OCI-LY7 (cell line): ENCODE results near the gene PRSS50. TPM values are rescaled to one million over a fixed set of nuclear protein-coding genes. Genes with fewer than 3 reads are reported as not detected.

Source experiments
- BruUV-seq: library from RNA; stranded (reverse); fragments of 400-500 nt; replicated peaks from 2 replicates; lab custom pipeline; 2021; lab: Mats Ljungman, UMichigan
- CTCF ChIA-PET: fragments of 300-600 bp; sonication (Branson Sonifier 250); formaldehyde crosslinking; loops from one replicate; lab custom pipeline; 2022; ENCODE audit warnings: antibody characterized with exemption; ENCODE audit not compliant: unreplicated experiment; lab: Charles Lee
- POLR2A ChIA-PET: fragments of 300-600 bp; sonication (Branson Sonifier 250); formaldehyde crosslinking; loops from one replicate; lab custom pipeline; 2022; ENCODE audit warnings: antibody characterized with exemption; lab: Charles Lee
- DNase-seq: peaks from one replicate; pipeline ENCODE4 v3.0.0-alpha.2; 2015; ENCODE audit warnings: low spot score
- H2AFZ ChIP-seq: fragments of 200-600 bp; sonication (generic), shearing (Covaris generic); 2 replicates; pipeline ENCODE4 v1.6.1; 2014; ENCODE audit warnings: mild to moderate bottlenecking, antibody characterized with exemption, low read length, moderate library complexity
- H3K27ac ChIP-seq: fragments of 200-600 bp; sonication (generic); 2 replicates; pipeline ENCODE4 v1.5.1; 2014; ENCODE audit warnings: mixed run types, low read depth, mild to moderate bottlenecking, moderate library complexity, low read length, inconsistent platforms; ENCODE audit not compliant: poor library complexity, severe bottlenecking
- H3K36me3 ChIP-seq: fragments of 200-600 bp; sonication (generic); 2 replicates; pipeline ENCODE4 v1.6.1; 2014; ENCODE audit warnings: mild to moderate bottlenecking, antibody characterized with exemption, low read length, moderate library complexity, mixed read lengths; ENCODE audit not compliant: insufficient read depth
- H3K4me1 ChIP-seq: fragments of 200-600 bp; sonication (generic); 2 replicates; pipeline ENCODE4 v1.5.1; 2014; ENCODE audit warnings: mild to moderate bottlenecking, low read length; ENCODE audit not compliant: insufficient read depth, poor library complexity, severe bottlenecking
- H3K4me2 ChIP-seq: fragments of 200-600 bp; sonication (generic); 2 replicates; pipeline ENCODE4 v1.6.1; 2014; ENCODE audit warnings: mild to moderate bottlenecking, low read length
- H3K4me3 ChIP-seq: fragments of 200-600 bp; sonication (generic); 2 replicates; pipeline ENCODE4 v1.5.1; 2014; ENCODE audit warnings: mild to moderate bottlenecking, low read depth, low read length; ENCODE audit not compliant: poor library complexity, severe bottlenecking
- H3K79me2 ChIP-seq: fragments of 200-600 bp; sonication (generic); 2 replicates; pipeline ENCODE4 v1.6.1; 2016; ENCODE audit warnings: low read depth, mild to moderate bottlenecking, low read length, moderate library complexity, mixed read lengths; ENCODE audit not compliant: insufficient read depth
- H3K9me2 ChIP-seq: fragments of 200-600 bp; sonication (generic); 2 replicates; pipeline ENCODE4 v1.6.1; 2016; ENCODE audit warnings: mild to moderate bottlenecking, low read length, mixed read lengths; ENCODE audit not compliant: insufficient read depth
- H3K9me3 ChIP-seq: fragments of 200-600 bp; sonication (generic); 2 replicates; pipeline ENCODE4 v1.6.1; 2014; ENCODE audit warnings: mild to moderate bottlenecking, mixed run types, low read length, mixed read lengths
- H4K20me1 ChIP-seq: fragments of 200-600 bp; sonication (generic); 2 replicates; pipeline ENCODE4 v1.6.1; 2014; ENCODE audit warnings: mild to moderate bottlenecking, antibody characterized with exemption, low read length, moderate library complexity, mixed read lengths; ENCODE audit not compliant: insufficient read depth
- EZH2phosphoT487 ChIP-seq: fragments of 200-600 bp; sonication (generic); IDR thresholded peaks from 2 replicates; pipeline ENCODE4 v1.6.1; 2018; ENCODE audit warnings: low read depth, borderline replicate concordance, mild to moderate bottlenecking, mixed run types, antibody characterized with exemption, low read length, moderate library complexity, mixed read lengths
- intact Hi-C: fragments of 100-400 bp; cut with micrococcal nuclease; formaldehyde crosslinking; loops from one replicate; pipeline ENCODE4 v1.10.0; 2022; ENCODE audit not compliant: unreplicated experiment
- total RNA-seq, 2 experiments: library from RNA; depleted of rRNA in 1 of 2; stranded (reverse); fragments of >200 nt in 1 of 2; shearing (Covaris generic) in 1 of 2; gene quantifications; 2 replicates each; pipeline ENCODE4 v1.2.3, GENCODE V29; 2014 to 2022
- TF ChIP-seq, protein P1 (sequence below): fragments of 200-600 bp; sonication (generic); conservative IDR thresholded peaks from 2 replicates; pipeline ENCODE4 v1.5.1; 2014; ENCODE audit warnings: mild to moderate bottlenecking, antibody characterized with exemption, low read length, moderate library complexity, mixed read lengths

Gene PRSS50
- total RNA-seq, 2 experiments from 2014 or later = not detected

DNA sequence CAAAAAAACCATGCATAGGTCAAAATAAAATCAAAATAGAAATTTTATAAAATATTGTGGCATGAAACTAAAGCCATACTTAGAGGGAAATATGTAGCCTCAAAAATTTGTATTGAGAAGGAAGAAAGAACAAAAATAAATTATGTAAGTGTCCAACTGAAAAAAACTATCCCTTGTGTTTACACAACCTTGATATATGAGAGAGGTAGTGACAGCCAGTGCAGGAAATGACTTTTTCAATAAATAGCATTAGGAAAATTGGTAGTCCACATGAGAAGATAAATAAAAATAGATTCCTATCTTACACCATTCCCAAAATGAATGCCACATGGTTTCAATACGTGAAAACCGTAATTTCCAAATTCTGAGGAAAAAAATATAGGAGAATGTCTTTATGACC is 13.2 kb upstream of the PRSS50 start:
- no peak overlapping the region for H3K4me3 ChIP-seq
- no peaks in the 10 kb centered on the region for H3K9me2 ChIP-seq
- H3K27ac ChIP-seq = no peak overlapping the region
- POLR2A ChIA-PET = no interaction called here
- TF ChIP-seq, protein P1, sequence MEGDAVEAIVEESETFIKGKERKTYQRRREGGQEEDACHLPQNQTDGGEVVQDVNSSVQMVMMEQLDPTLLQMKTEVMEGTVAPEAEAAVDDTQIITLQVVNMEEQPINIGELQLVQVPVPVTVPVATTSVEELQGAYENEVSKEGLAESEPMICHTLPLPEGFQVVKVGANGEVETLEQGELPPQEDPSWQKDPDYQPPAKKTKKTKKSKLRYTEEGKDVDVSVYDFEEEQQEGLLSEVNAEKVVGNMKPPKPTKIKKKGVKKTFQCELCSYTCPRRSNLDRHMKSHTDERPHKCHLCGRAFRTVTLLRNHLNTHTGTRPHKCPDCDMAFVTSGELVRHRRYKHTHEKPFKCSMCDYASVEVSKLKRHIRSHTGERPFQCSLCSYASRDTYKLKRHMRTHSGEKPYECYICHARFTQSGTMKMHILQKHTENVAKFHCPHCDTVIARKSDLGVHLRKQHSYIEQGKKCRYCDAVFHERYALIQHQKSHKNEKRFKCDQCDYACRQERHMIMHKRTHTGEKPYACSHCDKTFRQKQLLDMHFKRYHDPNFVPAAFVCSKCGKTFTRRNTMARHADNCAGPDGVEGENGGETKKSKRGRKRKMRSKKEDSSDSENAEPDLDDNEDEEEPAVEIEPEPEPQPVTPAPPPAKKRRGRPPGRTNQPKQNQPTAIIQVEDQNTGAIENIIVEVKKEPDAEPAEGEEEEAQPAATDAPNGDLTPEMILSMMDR = no peak
- H3K4me1 ChIP-seq = no peaks in the 10 kb centered on the region
- H3K36me3 ChIP-seq = no peaks in the 10 kb centered on the region
- no peaks in the 10 kb centered on the region for H3K79me2 ChIP-seq
- H3K9me3 ChIP-seq = no peaks in the 10 kb centered on the region
- CTCF ChIA-PET = no interaction called here
- H4K20me1 ChIP-seq = no peaks in the 10 kb centered on the region
- no peak overlapping the region for H3K4me2 ChIP-seq
- H2AFZ ChIP-seq = no peak overlapping the region
- intact Hi-C loops = no loop called here
- BruUV-seq = no TSS peak
- DNase-seq = no peak

GRCh38 chr3:46729038-46729437 is 11.4 kb upstream of the PRSS50 start:
- no peak overlapping the region for H3K4me2 ChIP-seq
- H3K4me3 ChIP-seq = no peak overlapping the region
- H3K9me2 ChIP-seq = no peaks in the 10 kb centered on the region
- TF ChIP-seq, protein P1 = no peak
- TF ChIP-seq EZH2phosphoT487 = no peak
- H3K9me3 ChIP-seq = no peaks in the 10 kb centered on the region
- DNase-seq = no peak
- no peak overlapping the region for H3K27ac ChIP-seq
- intact Hi-C loops = no loop called here
- H3K79me2 ChIP-seq = no peaks in the 10 kb centered on the region
- H3K36me3 ChIP-seq = no peaks in the 10 kb centered on the region
- no peaks in the 10 kb centered on the region for H4K20me1 ChIP-seq
- H2AFZ ChIP-seq = no peak overlapping the region
- ChIA-PET CTCF (no interaction called here), POLR2A (interaction anchor here (0.6 kb wide), 1 partner anchor 159 kb away, joined by 3 read pairs; no protein-coding TSS in a partner anchor)
- no TSS peak for BruUV-seq
- H3K4me1 ChIP-seq = no peaks in the 10 kb centered on the region

DNA sequence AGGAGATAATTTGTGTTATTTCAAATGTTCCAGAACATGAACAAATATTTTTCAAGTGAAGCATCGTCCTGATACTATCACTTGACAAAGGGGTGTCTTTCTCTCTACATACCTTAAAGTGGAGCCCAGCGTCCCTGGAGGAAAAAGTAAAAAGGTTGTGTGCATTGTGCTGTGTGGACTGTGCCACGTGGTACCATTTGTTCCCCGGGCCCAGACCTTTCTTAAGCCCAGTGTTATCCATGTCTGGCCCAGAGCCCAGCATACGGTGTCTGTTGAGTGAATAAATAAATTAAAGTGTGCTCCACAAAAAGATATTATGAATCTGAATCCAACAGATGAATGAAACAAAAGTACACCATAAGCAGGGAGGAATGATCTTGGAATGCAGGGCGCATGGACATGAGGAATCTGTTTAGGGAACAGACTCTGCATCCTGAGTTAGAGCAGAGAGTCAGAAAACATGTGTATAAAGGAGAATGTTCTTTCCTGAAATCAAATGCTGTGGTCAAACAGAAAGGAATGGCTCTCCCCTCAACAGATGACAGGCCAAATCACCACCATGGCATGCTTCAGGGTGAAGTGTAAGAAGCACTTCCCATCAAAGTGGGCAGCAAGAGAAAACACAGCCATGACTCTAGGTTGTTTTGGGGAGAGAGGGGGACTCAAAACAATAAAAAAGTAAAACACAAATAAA is 8.1 kb upstream of the PRSS50 start:
- ChIA-PET CTCF (interaction anchor here (0.6 kb wide), 1 partner anchor 91 kb away, joined by 3 read pairs; no protein-coding TSS in a partner anchor), POLR2A (interaction anchor here (1.3 kb wide), 1 partner anchor 11 kb away, joined by 4 read pairs; no protein-coding TSS in a partner anchor)
- no TSS peak for BruUV-seq
- no peak overlapping the region for H3K4me3 ChIP-seq
- H3K9me3 ChIP-seq = no peaks in the 10 kb centered on the region
- H3K27ac ChIP-seq = no peak overlapping the region
- H3K36me3 ChIP-seq = no peaks in the 10 kb centered on the region
- intact Hi-C loops = no loop called here
- H2AFZ ChIP-seq = no peak overlapping the region
- H4K20me1 ChIP-seq = no peaks in the 10 kb centered on the region
- H3K9me2 ChIP-seq = no peaks in the 10 kb centered on the region
- no peak for DNase-seq
- no peak overlapping the region for H3K4me2 ChIP-seq
- H3K4me1 ChIP-seq = no peaks in the 10 kb centered on the region
- TF ChIP-seq, protein P1 = no peak
- no peak for TF ChIP-seq EZH2phosphoT487
- no peaks in the 10 kb centered on the region for H3K79me2 ChIP-seq
